Natural killer cell (primary cell): Measurements from ENCODE around the gene POLR2C. TPM values are rescaled to one million over a fixed set of nuclear protein-coding genes. Genes with fewer than 3 reads are reported as not detected.

Experiments
- ATAC-seq, 3 donors: fragments of 150-1000 bp in 2 of 3; fragments of 200-7000 bp in 1 of 3; cut with Tn5 transposase; 1 replicate in 1 of 3; 2 replicates in 2 of 3; pipeline ENCODE4 v1.10.0; 2021; ENCODE audit warnings: mild to moderate bottlenecking in 2 of 3, moderate library complexity in 2 of 3
- DNase-seq, 2 donors: peaks; one replicate each; pipeline versions ENCODE4 v3.0.0 to v3.0.0-alpha.2; 2013 to 2021; ENCODE audit warnings: mixed read lengths in 1 of 2
- H3K27ac ChIP-seq: one replicate; pipeline ENCODE4 v1.5.1; 2013; ENCODE audit warnings: mild to moderate bottlenecking, low read length
- H3K27me3 ChIP-seq: one replicate; pipeline ENCODE4 v1.6.1; 2013; ENCODE audit warnings: low read length; ENCODE audit not compliant: control insufficient read depth, insufficient read depth
- H3K36me3 ChIP-seq: one replicate; pipeline ENCODE4 v1.6.1; 2013; ENCODE audit warnings: low read length; ENCODE audit not compliant: control insufficient read depth, insufficient read depth
- H3K4me1 ChIP-seq: one replicate; pipeline ENCODE4 v1.6.1; 2013; ENCODE audit warnings: low read length; ENCODE audit not compliant: control insufficient read depth, insufficient read depth
- H3K4me3 ChIP-seq: one replicate; pipeline ENCODE4 v1.5.1; 2013; ENCODE audit warnings: low read length
- H3K9me3 ChIP-seq: one replicate; pipeline ENCODE4 v1.6.1; 2013; ENCODE audit warnings: low read length; ENCODE audit not compliant: control insufficient read depth, insufficient read depth
- H3K27ac Mint-ChIP-seq, 2 donors: one replicate each; pipeline ENCODE4 v1.8.0; 2022; ENCODE audit warnings: mild to moderate bottlenecking in 2 of 2, mixed read lengths in 2 of 2, moderate library complexity in 1 of 2
- H3K27me3 Mint-ChIP-seq, 2 donors: one replicate each; pipeline ENCODE4 v1.8.0; 2022; ENCODE audit warnings: low read depth in 2 of 2, mixed read lengths in 2 of 2
- H3K36me3 Mint-ChIP-seq: one replicate; pipeline ENCODE4 v1.8.0; 2022; ENCODE audit warnings: mixed read lengths
- H3K4me1 Mint-ChIP-seq, 2 donors: one replicate each; pipeline ENCODE4 v1.8.0; 2022; ENCODE audit warnings: mixed read lengths in 2 of 2
- H3K4me3 Mint-ChIP-seq: one replicate; pipeline ENCODE4 v1.8.0; 2022; ENCODE audit warnings: mild to moderate bottlenecking, moderate library complexity, mixed read lengths
- H3K9me3 Mint-ChIP-seq, 2 donors: one replicate each; pipeline ENCODE4 v1.8.0; 2022; ENCODE audit warnings: mixed read lengths in 2 of 2
- WGBS: methylation state at CpG from one replicate; pipeline ENCODE4 v1.1.7; 2013; ENCODE audit warnings: missing lambda C conversion rate; ENCODE audit not compliant: insufficient coverage; 5-methylcytosine and 5-hydroxymethylcytosine counted together
- intact Hi-C: fragments of 100-400 bp; cut with micrococcal nuclease; formaldehyde crosslinking; loops from one replicate; pipeline ENCODE4 v1.14.2; 2022
- total RNA-seq, 4 donors: library from RNA; stranded (reverse); fragments of 120-200 nt in 1 of 4; gene quantifications; one replicate each; pipeline versions ENCODE4 v1.2.3 to v1.2.4, GENCODE V29; 2013 to 2022
- TF ChIP-seq, protein P1 (sequence below): fragments of 200-600 bp; IDR thresholded peaks from one replicate; pipeline ENCODE4 v1.8.0; 2022; ENCODE audit warnings: antibody characterized with exemption

The POLR2C gene
- total RNA-seq, 3 donors from 2014 or later (not counting 1 experiment from before 2014, with no cell fraction given): 55.4 to 71.2 (median 66.7) TPM

DNA sequence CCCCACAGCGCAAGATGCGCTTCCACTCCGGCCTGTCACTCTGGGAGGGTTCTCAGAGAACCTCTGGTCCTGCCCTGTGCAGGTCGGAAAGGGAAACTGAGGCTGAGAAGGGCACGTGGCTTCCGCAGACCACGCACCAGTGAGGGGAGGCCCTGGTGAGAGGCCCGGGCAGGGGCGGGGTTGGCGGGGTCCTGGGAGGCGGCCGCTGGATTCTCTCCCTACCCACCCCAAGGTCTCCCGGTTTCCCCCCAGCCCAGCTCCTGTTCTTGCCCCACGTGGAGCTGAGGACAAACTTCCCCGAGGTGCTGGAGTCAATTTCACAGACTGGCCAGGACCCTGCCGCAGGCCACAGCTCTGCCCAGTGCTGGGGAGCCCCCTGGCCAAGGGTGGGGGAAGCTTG lies 46.4 kb upstream of the POLR2C start:
- peak overlapping the region; percentile 83 for H3K27ac ChIP-seq
- Mint-ChIP-seq H3K4me1 (peaks cover 18 to 32% of the 10 kb centered on the region in 2 donors), H3K4me3 (no peak overlapping the region), H3K27me3 (no peaks in the 10 kb centered on the region), H3K36me3 (no peaks in the 10 kb centered on the region), H3K9me3 (no peaks in the 10 kb centered on the region), H3K27ac (peak overlapping the region; percentile 89 to 91)
- 81% methylated on average over 16 of the region's 16 CpGs for WGBS
- H3K36me3 ChIP-seq: no peaks in the 10 kb centered on the region
- peaks cover 39% of the 10 kb centered on the region for H3K4me1 ChIP-seq
- intact Hi-C loops: no loop called here
- ATAC-seq: no peak
- DNase-seq: no peak
- H3K9me3 ChIP-seq: no peaks in the 10 kb centered on the region
- TF ChIP-seq, protein P1, sequence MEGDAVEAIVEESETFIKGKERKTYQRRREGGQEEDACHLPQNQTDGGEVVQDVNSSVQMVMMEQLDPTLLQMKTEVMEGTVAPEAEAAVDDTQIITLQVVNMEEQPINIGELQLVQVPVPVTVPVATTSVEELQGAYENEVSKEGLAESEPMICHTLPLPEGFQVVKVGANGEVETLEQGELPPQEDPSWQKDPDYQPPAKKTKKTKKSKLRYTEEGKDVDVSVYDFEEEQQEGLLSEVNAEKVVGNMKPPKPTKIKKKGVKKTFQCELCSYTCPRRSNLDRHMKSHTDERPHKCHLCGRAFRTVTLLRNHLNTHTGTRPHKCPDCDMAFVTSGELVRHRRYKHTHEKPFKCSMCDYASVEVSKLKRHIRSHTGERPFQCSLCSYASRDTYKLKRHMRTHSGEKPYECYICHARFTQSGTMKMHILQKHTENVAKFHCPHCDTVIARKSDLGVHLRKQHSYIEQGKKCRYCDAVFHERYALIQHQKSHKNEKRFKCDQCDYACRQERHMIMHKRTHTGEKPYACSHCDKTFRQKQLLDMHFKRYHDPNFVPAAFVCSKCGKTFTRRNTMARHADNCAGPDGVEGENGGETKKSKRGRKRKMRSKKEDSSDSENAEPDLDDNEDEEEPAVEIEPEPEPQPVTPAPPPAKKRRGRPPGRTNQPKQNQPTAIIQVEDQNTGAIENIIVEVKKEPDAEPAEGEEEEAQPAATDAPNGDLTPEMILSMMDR: no peak
- H3K27me3 ChIP-seq: no peaks in the 10 kb centered on the region
- no peak overlapping the region for H3K4me3 ChIP-seq

DNA sequence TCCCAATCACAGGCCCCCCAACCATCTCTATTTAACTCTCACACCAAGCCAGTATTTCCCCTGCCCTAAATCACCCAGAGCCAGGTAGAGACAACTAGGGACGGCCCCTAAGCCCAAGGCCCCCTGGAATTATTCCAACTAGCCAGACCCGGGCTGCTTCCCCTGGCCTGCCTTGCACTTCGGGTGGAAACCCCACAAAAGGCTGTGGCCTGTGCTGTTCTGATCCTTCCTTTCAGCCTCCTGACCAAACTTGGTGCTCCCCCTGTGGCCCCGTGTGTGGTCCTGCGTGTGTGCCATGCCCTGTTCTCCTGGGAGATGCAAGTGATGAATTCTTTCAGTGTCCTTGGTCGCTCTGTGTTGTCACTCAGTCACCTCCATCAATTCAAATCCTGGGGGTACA lies 43.0 kb upstream of the POLR2C start:
- peaks cover 18 to 32% of the 10 kb centered on the region in 2 donors for H3K4me1 Mint-ChIP-seq
- 88% methylated on average over 5 of the region's 6 CpGs for WGBS
- no peaks in the 10 kb centered on the region for H3K27me3 Mint-ChIP-seq
- H3K27ac ChIP-seq: no peak overlapping the region
- no peaks in the 10 kb centered on the region for H3K36me3 ChIP-seq
- H3K4me3 ChIP-seq: no peak overlapping the region
- H3K9me3 Mint-ChIP-seq: no peaks in the 10 kb centered on the region
- no peaks in the 10 kb centered on the region for H3K9me3 ChIP-seq
- H3K4me3 Mint-ChIP-seq: peak overlapping the region; percentile 47
- no peaks in the 10 kb centered on the region for H3K36me3 Mint-ChIP-seq
- H3K4me1 ChIP-seq: peaks cover 30% of the 10 kb centered on the region
- DNase-seq: no peak
- no peak for ATAC-seq
- intact Hi-C loops: loop anchor here (2.0 kb wide), 1 partner anchor 99 kb away; no protein-coding TSS in a partner anchor
- H3K27ac Mint-ChIP-seq: no peak overlapping the region
- no peaks in the 10 kb centered on the region for H3K27me3 ChIP-seq
- TF ChIP-seq, protein P1: no peak

DNA sequence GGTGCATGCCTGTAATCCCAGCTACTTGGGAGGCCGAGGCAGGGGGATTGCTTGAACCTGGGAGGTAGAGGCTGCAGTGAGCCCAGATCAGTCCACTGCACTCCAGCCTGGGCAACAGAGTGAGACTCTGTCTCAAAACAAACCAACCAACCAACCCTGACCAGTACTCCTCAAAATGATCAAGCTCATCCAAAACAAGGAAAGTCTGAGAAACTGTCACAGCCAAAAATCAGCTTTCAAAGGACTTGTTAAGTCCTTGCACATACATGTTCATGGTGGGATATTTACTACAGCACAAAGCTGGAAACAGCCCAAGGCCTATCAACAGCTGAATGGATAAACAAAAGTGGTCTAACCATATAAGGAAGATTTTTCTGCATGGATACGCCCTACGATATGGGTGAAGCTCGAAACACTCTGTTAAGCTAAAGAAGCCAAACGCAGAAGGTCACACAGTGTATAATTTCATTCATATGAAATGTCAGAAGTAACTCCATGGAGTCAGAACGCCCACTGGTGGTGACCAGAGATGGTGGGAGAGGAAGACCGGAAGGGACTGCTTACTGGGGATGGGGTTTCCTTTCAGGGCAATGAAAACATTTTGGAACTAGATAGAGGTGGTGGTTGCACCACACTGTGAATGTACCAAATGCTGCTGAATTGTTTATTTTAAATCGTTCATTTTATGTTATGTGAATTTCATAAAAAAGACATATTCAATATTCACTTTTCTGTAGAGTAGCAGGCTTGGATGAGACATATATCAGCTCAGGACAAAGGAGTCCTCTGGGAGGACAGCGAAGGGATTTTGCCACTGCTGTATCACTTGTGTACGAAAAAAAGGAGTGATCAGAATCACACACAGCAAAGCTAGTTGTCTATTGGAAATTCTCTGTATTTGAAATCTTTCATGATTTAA lies 40.2 kb upstream of the POLR2C start:
- H3K4me3 ChIP-seq: no peak overlapping the region
- ATAC-seq: no peak
- H3K36me3 ChIP-seq: no peaks in the 10 kb centered on the region
- H3K4me1 ChIP-seq: peaks cover 17% of the 10 kb centered on the region
- TF ChIP-seq, protein P1: no peak
- H3K27ac ChIP-seq: no peak overlapping the region
- H3K9me3 Mint-ChIP-seq: no peaks in the 10 kb centered on the region
- no peaks in the 10 kb centered on the region for H3K27me3 ChIP-seq
- H3K4me3 Mint-ChIP-seq: no peak overlapping the region
- H3K9me3 ChIP-seq: no peaks in the 10 kb centered on the region
- intact Hi-C loops: no loop called here
- no peaks in the 10 kb centered on the region for H3K27me3 Mint-ChIP-seq
- 75% methylated on average over 9 of the region's 10 CpGs for WGBS
- no peak overlapping the region for H3K27ac Mint-ChIP-seq
- peaks cover 9 to 15% of the 10 kb centered on the region in 2 donors for H3K4me1 Mint-ChIP-seq
- DNase-seq: no peak
- H3K36me3 Mint-ChIP-seq: peaks cover 2% of the 10 kb centered on the region
